ENCODE measurements around the gene SNCA.

Gene SNCA

GRCh38 chr4:89674876-89675459 is 162.0 kb downstream of the SNCA start:
- no peaks in the 10 kb centered on the region for H3K4me1 ChIP-seq (ENCODE audit: control insufficient read depth, insufficient read depth, low read length)
- no peak overlapping the region for H3K9ac ChIP-seq (ENCODE audit: low read length)
- no peaks in the 10 kb centered on the region for H3K9me3 ChIP-seq (ENCODE audit: control insufficient read depth, insufficient read depth, low read depth, low read length)
- no peaks in the 10 kb centered on the region for H3K36me3 ChIP-seq (ENCODE audit: control insufficient read depth, insufficient read depth, low read length)
- H3K27me3 ChIP-seq (ENCODE audit: control insufficient read depth, insufficient read depth, low read length) = no peaks in the 10 kb centered on the region
- H3K27ac ChIP-seq (ENCODE audit: low read depth, low read length) = no peak overlapping the region
- H3K4me3 ChIP-seq (ENCODE audit: low read depth, low read length) = no peak overlapping the region
